GM20000 (cell line): ENCODE results near the gene LHPP.

ENCODE experiments used
- DNase-seq: peaks from one replicate; pipeline ENCODE4 v3.0.0; 2012; ENCODE audit warnings: low spot score
- TF ChIP-seq, protein P1 (sequence below): IDR thresholded peaks from 2 replicates; pipeline ENCODE4 v1.5.1; 2012; ENCODE audit warnings: mild to moderate bottlenecking, control low read depth; ENCODE audit errors: extremely low read depth, missing control alignments

Gene LHPP

GRCh38 chr10:124419635-124420034 lies 42.0 kb upstream of the LHPP start:
- TF ChIP-seq, protein P1, sequence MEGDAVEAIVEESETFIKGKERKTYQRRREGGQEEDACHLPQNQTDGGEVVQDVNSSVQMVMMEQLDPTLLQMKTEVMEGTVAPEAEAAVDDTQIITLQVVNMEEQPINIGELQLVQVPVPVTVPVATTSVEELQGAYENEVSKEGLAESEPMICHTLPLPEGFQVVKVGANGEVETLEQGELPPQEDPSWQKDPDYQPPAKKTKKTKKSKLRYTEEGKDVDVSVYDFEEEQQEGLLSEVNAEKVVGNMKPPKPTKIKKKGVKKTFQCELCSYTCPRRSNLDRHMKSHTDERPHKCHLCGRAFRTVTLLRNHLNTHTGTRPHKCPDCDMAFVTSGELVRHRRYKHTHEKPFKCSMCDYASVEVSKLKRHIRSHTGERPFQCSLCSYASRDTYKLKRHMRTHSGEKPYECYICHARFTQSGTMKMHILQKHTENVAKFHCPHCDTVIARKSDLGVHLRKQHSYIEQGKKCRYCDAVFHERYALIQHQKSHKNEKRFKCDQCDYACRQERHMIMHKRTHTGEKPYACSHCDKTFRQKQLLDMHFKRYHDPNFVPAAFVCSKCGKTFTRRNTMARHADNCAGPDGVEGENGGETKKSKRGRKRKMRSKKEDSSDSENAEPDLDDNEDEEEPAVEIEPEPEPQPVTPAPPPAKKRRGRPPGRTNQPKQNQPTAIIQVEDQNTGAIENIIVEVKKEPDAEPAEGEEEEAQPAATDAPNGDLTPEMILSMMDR, result no peak
- DNase-seq, result no peak

GRCh38 chr10:124420254-124420653 lies 41.4 kb upstream of the LHPP start:
- no peak for DNase-seq
- TF ChIP-seq, protein P1, result no peak

- DNase-seq, result no peak
- TF ChIP-seq, protein P1, result no peak
These were observed 38.9 kb upstream of the LHPP start for GRCh38 chr10:124422742-124423141.

GRCh38 chr10:124423813-124424212 lies 37.8 kb upstream of the LHPP start:
- DNase-seq, result no peak
- TF ChIP-seq, protein P1, result no peak

DNA sequence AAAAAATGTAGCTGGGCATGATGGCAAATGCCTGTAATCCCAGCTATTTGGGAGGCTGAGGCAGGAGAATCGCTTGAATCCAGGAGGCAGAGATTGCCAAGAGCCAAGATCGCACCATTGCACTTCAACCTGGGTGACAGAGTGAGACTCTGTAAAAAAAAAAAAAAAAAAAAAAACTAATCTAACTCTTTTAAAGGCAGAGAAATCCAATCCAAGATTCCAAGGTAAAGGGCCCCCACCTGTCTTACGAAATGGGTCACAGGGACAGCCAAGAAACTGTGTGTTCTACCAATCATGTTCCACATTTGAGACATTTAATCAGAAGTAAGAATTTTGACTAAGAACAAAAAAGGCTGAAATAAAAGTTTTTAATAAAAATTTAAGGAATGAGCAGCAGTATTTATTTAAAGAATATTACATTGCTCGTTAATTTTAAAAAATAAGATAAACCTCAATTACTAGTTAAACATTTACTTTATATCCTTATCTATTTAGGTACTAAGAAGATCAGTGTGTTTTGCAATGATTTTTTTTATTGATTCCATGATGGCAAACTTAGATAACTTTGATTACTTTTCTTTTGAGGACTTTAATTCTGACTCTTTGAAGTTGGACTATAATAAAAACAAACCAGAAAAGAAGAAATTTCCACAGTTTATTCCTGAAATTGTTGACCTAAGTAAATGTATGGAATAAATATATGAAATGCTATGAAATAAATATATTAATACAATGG lies 36.2 kb upstream of the LHPP start:
- no peak for DNase-seq
- TF ChIP-seq, protein P1, result no peak

GRCh38 chr10:124428207-124428777 lies 33.3 kb upstream of the LHPP start:
- TF ChIP-seq, protein P1, result no peak
- no peak for DNase-seq

- TF ChIP-seq, protein P1, result no peak
- DNase-seq, result no peak
These were observed 32.0 kb upstream of the LHPP start for GRCh38 chr10:124429576-124429975.
